GM21423 (cell line): Measurements from ENCODE around the gene GNRH2.
"Not testable (repeated sequence)": the region's sequence is repeated elsewhere in the genome, so short reads cannot be mapped to it uniquely, and the experiment has no call there.

Experiments
- ATAC-seq: cut with Tn5 transposase; IDR thresholded peaks from one replicate; pipeline ENCODE4 v1.9.1; 2021; ENCODE audit warnings: mild to moderate bottlenecking, moderate library complexity; ENCODE audit not compliant: unreplicated experiment

The GNRH2 gene

GRCh38 chr20:3043322-3043721, at the start of gene GNRH2:
GNRH2 (plus strand) TSS chr20:3043622; CDS start chr20:3044415, 793 bp downstream.
- ATAC-seq: no peak

- ATAC-seq: no peak
Observed at GRCh38 chr20:2995796-2996195, 47.6 kb upstream of the GNRH2 start.

- no peak for ATAC-seq
Observed at GRCh38 chr20:2998728-2999127, 44.7 kb upstream of the GNRH2 start.

- ATAC-seq: no peak
Observed at GRCh38 chr20:3000852-3001523, 42.4 kb upstream of the GNRH2 start.

- no peak for ATAC-seq
Observed at GRCh38 chr20:3003416-3003815, 40.0 kb upstream of the GNRH2 start.

- no peak for ATAC-seq
Observed at GRCh38 chr20:3010985-3011723, 32.3 kb upstream of the GNRH2 start.

- ATAC-seq: no peak
Observed at GRCh38 chr20:3011752-3012151, 31.7 kb upstream of the GNRH2 start.

- no peak for ATAC-seq
Observed at GRCh38 chr20:3013771-3014170, 29.7 kb upstream of the GNRH2 start.

- no peak for ATAC-seq
Observed at GRCh38 chr20:3014179-3014578, 29.2 kb upstream of the GNRH2 start.

- ATAC-seq: no peak
Observed at GRCh38 chr20:3014662-3015061, 28.8 kb upstream of the GNRH2 start.

GRCh38 chr20:3015302-3015701, 28.1 kb upstream of the GNRH2 start:
- not testable (repeated sequence) for ATAC-seq

GRCh38 chr20:3021327-3021726, 22.1 kb upstream of the GNRH2 start:
- no peak for ATAC-seq

- no peak for ATAC-seq
Observed at GRCh38 chr20:3021777-3022176, 21.6 kb upstream of the GNRH2 start.

- ATAC-seq: not testable (repeated sequence)
Observed at GRCh38 chr20:3022559-3023490, 20.6 kb upstream of the GNRH2 start.

- ATAC-seq: no peak
Observed at GRCh38 chr20:3027987-3028386, 15.4 kb upstream of the GNRH2 start.

GRCh38 chr20:3031524-3032147, 11.8 kb upstream of the GNRH2 start:
- no peak for ATAC-seq

GRCh38 chr20:3032624-3033023, 10.8 kb upstream of the GNRH2 start:
- ATAC-seq: no peak

- ATAC-seq: no peak
Observed at GRCh38 chr20:3037654-3038053, 5.8 kb upstream of the GNRH2 start.

GRCh38 chr20:3038454-3038853, 5.0 kb upstream of the GNRH2 start:
- ATAC-seq: no peak

- no peak for ATAC-seq
Observed at GRCh38 chr20:3039426-3039825, 4.0 kb upstream of the GNRH2 start.

GRCh38 chr20:3040086-3040485, 3.3 kb upstream of the GNRH2 start:
- ATAC-seq: no peak
